HG02623 (cell line): ENCODE data around the gene PCSK6.
"Not testable (repeated sequence)": the region's sequence is repeated elsewhere in the genome, so short reads cannot be mapped to it uniquely, and the experiment has no call there.

Experiments used
- ATAC-seq: cut with Tn5 transposase; IDR thresholded peaks from one replicate; pipeline ENCODE4 v1.9.1; 2021; ENCODE audit warnings: moderate library complexity; ENCODE audit not compliant: unreplicated experiment

The PCSK6 gene

DNA sequence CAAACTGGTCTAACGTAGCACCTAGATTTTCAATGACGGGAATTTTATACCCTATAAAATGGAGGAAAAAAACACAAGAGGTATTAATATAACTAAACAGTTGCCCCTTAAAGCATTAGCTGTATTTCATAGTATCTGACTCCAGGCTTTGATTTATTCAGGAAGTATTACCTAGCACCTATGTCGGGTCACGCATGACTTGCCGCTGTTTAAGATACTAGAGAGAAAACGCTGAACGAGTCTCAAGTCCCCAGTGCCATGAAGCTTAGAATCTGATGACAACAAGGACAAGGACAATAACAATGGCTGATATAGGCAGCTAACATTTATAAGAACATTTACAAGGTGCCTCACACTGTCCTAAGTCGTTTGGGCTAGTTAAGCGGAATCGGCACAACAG lies 196.4 kb downstream of the PCSK6 start:
- no peak for ATAC-seq

DNA sequence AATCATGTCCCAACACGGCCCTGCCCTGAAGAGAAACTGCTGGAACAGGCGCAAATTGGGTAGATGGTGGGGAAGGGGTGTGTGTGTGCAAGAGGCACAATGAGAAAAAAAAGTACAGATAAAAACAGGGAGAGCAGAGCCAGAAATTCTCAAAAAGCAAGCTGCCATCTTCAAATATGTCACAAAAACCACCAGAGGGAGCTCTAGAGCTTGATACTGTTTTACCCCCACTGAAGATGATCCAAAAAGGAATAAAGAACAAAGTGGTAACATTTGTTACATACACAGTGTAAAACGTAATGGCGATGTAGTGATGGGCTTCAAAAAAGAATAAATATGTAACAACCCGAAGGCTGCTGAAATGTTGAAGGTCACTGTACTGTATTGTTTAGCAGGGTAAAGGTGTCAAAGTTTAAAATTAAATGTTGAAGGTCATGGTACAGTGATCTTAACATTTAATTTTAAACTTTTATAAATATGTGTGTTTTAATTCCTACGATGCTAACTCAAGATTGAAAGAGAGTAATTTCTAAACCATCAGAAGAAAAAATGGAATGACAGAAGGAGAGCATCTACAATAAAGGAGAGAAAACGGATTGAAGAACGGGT lies 200.5 kb downstream of the PCSK6 start:
- no peak for ATAC-seq

DNA sequence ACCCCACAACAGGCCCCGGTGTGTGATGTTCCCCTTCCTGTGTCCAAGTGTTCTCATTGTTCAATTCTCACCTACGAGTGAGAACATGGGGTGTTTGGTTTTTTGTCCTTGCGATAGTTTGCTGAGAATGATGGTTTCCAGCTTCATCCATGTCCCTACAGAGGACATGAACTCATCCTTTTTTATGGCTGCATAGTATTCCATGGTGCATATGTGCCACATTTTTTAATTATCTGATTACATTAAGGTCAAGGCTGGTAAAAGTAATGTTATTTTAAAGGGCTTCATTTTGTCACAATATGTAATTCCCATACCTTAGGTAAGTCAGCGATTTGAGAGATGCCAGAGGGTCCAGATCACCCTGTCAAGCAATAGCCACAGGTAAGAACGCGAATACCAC lies 202.2 kb downstream of the PCSK6 start:
- ATAC-seq = not testable (repeated sequence)

DNA sequence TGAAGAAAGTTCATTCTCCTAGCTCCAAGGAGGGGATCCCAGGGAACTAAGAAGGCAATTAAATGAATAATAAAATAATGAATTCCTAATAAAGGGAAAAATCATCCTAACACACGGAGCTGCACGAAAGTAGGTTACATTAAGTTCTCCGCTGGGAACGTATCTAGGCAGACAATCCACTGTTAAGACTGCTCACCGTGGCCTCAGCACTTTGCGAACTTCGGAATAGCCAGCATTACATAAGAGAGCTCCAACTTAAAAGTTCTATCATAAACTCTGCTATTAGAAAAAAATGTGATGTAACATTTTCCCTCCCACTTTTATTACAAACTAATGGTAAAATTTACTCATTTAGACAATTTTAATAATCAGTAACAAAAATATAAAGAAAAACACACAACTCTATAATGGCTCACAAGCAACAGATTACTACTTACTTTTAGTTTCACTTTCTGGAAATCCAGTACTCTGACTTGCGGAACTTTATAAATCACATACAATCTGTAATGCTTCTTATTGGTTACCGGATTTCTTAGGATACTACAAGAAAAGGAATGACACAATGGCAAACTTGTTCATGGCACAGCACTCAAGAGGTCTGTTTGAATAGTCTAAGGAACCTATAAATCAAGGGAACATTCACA lies 202.9 kb downstream of the PCSK6 start:
- no peak for ATAC-seq

DNA sequence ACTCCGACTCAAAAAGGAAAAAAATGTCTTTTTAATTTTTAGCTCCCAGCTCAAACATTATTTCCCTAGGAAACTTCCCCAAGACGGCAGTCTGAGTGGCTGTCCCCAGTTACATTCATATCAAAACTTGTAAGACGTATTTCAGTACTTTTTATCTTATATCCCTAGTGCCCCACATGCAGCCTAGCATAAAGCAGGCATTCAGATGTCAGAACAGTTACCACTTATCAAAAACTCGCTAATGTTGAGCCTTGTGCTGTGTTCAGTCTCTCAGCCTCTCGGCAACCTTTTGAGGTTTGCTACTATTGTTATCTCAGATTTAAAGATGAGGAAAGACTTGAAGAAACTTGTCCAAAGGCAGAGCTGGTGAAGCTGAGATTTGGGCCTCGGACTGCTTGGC lies 205.6 kb downstream of the PCSK6 start:
- no peak for ATAC-seq

DNA sequence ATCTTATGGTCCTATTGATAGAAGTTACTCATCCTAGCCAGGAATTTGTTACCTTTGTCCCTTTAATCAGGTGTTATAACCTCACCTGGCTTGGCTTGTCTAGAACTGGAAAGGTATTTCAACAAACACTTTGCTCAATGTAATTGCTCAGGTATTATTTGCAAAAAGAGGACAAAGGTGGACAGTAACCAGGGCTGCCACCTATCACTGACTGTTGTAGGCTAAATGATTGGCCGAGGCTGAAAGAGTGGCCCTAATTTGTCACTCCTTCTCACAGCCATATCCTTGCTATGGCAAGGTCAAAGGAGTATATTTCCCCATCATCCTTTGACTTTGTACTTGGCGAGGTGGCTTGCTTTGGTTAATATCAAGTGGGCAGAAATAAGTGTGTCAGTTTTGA lies 209.5 kb downstream of the PCSK6 start:
- ATAC-seq = no peak

DNA sequence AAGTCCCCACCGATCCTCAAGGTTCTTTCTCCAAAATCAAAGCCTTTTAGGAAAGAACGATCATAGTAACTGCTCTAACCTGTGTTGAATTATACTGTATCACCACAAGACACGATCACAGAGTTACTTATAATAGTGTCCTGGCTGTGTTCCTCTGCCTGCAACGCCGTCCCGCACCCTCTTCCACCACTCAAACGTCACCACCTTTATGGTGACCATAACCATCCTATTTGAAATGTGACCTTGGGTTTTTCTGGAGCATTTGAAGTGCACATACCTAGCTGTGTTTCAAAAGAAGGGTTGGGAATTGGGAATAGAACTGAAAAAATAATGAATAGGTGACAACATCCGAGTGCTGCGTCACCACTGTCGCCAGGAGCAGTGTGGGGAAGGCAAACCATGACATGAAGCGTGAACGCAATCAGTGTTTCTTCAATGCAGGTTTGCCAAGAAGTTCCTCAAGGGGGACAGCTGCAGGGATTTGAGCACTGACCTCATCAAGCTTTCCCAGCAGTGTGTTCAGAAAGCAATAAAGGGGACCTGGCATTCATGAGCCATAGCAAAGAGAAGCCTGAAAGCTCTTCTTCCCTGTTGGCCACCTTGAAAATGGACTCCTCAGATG lies 211.5 kb downstream of the PCSK6 start:
- ATAC-seq = no peak

DNA sequence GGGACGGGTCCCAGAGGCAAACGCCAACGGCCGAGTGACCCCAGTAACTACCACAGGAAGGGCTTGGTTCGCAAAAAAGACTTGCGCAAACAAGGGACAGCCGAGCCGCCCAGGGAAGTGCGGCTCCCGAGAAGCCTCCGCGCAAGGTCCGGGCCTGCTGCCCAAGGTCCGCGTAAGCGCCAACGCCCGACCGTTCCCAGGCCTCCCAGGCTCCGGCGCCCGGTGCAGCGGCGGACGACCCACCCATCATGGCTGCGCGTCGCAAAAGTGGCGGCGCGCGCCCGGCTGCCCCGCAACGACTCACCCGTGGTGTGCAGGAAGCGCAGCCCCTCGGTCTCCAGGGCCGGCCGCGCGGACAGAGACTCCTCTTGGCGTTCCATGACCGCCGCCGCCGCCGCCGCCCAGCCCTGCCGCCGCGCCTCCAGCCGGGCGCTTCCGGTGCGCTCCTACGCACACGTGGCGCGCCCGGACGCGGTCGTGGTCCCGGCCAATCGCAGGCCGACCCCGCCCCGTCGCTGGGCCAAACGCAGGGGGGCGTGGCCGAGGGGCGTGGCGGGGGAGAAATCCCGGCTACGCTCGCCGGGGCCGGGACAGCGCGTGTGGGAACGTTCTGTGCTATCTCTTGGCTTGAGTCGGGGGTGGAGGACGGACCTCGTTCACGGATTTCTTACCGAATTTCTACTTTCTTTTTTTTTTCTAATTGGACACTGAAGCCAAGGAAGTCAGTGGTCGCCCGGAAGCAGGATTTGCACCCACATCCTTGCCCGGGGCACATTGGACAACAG lies 212.3 kb downstream of the PCSK6 start, which contains the start of gene SELENOS:
SELENOS (minus strand) TSS at position 448 of the 785 bp plus-strand sequence; CDS start at position 380, 68 bp downstream.
- ATAC-seq = peak; percentile 90

DNA sequence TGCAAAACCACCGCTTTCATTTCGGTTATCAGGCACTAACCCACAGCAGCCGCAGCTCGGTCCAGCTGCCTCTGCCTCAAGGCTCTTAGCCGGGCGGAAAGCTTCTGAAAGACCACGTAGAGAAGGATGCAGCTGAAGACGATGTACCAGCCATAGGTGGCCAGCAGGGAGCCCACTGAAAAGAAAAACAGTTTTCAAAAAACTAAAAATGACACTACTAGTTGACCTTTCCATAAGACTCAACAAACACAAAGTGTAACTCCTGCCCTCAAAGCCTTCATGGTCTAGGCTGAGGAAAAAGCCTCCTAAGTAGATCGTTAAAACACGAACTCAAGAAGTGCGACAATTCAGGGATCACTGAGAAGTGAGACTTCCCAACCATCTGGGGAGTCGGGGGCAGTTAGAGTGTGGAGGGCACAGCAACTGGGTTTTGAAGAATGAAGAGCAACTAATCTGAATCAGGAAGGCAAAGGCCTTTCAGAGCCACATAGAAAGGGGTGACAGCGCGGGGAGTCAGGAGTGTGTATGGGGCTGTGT lies 212.9 kb downstream of the PCSK6 start:
- peak; percentile 19 for ATAC-seq

DNA sequence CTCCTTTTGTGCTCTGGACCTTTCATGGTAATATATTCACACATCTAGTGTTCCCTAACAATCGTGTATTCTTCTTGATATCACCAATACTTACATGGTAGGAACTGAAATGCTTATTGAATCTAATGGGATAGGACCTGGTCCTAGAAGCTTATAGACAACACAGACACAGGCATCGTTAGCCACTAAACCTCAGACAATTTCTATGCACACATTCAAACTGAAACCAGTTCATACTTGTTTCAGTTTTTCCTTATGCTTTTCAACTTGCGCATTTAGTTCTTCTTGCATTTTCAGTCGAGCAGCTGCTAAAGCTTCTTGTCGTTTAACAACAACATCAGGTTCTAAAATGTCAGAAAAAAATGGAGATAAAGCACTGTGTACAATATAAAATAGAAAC lies 214.5 kb downstream of the PCSK6 start:
- peak; percentile 27 for ATAC-seq

DNA sequence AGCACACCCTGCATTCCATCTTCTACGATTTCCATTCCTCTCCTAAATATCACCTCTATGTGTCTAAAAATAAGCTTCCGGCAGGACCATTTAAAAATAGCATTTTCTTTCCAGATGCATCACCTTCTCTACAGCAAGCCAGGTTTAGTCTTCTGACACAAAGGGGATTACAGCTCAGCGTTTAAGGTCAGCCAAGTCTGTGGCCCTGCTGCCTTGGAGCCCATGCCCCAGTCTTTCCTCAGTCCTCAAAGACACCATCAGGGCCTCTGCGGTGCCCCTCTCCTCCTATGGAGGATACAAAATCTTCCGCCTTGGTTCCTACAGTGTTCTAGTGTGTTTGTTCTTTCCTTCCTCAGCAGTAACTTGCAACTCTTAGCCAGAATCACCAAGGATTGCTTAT lies 216.0 kb downstream of the PCSK6 start:
- no peak for ATAC-seq

DNA sequence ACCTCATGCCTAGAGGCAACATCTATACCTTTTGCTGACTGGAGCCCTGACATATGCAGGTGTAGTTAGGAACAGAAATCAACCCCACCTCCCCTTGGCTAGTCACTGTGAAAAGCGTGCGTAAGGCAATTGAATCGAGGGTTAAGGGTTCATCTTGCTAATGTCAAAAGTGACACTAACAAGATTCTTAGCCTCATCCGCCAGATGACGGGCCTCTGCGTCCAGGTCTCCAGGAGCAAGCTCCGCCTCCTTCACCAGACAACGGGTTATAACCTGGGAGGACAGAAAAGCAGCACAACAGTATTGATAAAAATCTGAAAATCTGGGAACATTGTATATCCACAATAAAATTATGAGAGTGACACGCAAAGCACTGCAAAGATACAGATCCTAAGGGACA lies 216.9 kb downstream of the PCSK6 start:
- ATAC-seq = no peak

DNA sequence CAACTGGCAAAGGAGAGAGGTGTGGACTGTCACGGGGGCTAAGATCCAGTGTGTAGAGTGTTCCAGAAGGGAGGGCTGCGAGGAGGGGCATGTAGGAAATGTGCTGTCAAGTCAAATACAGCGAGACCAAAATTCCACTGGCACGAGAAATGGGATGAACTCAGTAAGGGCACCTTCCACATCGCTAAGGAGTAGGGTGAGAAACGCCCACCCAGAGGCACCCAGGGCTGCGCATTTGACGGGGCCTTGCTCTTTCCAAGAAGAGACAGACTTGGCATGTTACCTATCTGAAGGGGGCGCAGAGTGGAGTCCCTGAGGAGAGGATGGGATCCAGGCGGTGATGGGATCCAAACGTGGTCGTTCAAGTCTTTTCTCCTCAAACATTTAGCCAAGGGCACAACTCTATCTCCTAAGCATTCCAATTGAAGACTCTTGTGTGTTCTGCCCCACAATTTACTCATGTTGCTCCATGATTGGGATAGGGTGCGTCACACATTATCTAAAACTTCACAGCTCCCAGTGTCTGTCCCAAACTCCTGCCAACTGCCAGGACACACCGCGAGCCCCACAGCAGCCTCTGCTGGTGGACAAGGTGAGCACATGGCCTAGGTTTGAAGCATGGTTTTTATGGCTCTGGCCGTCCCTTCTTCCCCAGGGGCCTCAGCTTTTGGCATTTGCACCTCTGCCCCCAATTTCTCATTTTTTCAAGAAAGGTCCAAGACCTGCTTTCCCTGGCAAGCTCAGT lies 219.9 kb downstream of the PCSK6 start:
- ATAC-seq = no peak

DNA sequence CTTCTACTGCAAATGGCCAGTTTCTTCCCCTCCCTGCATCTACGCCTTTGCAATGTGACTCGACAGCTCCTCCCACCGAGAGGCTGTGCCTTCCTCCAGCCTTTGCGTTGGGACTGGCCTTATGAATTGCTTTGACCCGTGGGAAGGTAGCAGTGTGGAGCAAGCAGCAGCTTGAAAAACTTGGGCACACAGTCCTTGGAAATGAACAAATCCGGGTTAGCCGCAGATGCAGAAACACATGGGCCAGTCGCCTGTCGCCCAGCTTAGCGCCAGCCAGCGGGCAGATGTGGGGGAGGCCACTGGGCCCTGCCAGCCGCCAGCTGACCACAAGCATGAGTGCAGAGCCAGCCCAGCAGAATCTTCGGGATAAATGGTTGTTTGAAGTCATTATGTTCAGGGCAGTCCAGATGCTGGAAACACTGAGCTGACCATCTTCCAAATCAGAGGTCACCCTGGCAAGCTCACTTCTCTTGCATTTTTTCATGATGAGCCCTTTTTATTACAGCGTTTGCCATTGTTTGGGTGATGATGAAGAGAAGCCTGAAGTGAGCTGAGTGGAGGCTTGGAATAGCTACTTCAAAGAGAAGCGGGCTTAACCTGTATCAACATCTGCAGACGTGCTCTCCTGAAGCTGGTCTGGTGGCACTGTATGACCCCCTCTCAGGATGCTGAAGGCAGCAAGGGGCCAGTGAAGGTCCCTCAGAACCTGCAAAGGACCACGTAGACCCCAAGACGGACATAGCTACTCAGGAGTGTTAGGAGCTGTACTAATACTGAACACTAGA lies 222.0 kb downstream of the PCSK6 start:
- no peak for ATAC-seq

DNA sequence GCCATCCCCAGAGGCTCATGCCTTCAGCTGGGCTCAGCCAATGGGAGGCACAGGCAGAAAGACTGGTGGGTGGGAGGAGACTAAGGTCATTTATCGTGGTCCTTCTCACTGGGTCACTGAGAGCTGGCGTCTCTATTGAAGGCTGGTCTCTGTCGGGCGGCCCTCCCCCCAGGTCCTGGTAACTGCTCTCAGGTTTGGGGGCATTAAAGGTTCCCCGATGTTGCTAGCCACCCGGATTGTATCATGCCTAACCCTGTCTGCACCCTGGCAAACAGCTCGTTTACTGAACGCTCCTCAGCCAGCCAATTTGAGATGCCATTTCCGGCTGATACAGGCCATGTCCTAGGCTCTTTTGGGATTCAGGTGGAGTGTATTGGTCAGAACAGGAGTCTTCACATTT lies 222.7 kb downstream of the PCSK6 start:
- no peak for ATAC-seq

DNA sequence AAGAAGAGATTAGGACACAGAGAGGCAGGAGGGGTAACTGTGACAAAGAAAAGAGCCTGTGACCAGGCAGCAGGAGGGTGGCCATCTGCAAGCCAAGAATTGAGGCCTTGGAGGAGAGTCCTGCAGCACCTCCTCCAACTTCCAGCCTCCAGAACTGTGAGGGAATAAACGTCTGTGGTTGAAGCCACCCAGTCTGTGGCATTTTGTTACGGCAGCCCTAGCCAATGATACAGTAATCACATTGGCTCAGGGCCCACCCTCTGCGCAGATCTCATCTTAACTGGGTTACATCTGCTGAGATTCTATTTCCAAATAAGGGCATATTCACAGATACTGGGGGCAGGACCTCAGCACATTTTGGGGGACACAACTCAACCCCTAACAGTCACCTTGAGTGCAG lies 223.5 kb downstream of the PCSK6 start:
- no peak for ATAC-seq

DNA sequence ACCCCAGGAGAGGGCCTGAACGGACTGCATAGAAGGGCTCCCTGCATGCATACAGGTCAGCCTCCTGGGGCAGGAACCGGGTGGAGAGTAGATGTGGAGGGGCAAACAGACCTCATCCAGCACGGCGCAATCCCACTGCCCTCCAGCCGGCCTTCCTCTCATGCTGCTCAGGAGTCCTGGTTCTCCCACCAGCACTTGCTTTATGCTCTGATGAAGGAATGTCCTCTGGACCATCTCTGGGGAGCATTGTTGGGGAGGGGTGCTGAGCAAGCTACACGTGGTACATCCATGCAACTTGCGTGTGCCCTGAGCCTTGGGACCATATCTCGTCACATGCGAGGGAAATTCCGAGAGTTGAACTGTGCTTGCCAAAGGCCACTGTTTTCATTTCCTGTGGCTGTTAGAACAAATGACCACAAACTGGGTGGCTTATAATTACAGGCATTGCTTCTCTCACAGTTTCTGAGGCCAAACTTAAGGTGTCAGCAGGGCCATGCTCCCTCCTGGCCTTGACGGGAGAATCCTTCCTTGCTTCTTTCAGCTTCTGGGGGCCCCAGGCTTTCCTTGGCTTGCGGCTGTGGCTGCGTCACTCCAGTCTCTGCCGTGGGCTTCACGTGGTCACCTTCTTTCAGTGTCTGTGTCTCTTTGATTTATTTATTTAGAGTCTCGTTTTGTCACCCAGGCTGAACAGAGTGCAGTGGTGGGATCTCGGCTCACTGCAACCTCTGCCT lies 224.4 kb downstream of the PCSK6 start:
- no peak for ATAC-seq

DNA sequence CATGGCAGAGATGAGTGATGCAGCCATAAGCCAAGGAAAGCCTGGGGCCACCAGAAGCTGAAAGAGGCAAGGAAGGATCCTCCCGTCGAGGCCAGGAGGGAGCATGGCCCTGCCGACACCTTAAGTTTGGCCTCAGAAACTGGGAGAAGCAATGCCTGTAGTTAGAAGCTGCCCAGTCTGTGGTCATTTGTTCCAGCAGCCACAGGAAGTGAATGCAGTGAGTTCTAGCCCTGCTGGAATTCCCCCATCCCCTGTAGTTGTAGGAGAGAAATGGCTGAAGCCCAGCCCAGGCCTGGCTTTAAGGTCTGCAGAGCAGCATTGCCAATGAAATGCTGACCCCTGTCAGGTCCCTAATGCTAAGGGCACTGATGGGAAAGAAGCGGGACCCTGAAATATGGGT lies 225.5 kb downstream of the PCSK6 start:
- ATAC-seq = no peak

DNA sequence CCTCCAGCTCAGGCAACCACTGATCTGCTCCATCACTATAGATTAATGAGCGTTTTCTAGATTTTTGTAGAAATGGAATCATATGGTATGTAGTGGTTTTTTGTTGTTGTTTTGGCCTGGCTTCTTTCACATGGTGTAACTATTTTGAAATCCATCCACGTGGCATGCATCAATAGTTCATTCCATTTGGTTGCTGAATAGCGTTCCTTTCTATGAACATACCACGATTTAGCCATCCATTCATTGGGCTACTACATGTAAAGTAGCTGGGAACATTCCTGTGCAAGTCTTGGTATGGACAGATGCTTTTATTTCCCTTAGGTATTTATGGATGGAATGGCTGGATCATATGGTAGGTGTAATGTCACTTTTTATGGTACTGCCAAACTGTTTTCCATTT lies 227.0 kb downstream of the PCSK6 start:
- ATAC-seq = no peak
